Measurements from ENCODE around the gene ATL1.
"Not testable (repeated sequence)": the region's sequence is repeated elsewhere in the genome, so short reads cannot be mapped to it uniquely, and the experiment has no call there.

The ATL1 gene

GRCh38 chr14:50659327-50659974 lies 99.5 kb downstream of the ATL1 start:
- DNase-seq = no peak

DNA sequence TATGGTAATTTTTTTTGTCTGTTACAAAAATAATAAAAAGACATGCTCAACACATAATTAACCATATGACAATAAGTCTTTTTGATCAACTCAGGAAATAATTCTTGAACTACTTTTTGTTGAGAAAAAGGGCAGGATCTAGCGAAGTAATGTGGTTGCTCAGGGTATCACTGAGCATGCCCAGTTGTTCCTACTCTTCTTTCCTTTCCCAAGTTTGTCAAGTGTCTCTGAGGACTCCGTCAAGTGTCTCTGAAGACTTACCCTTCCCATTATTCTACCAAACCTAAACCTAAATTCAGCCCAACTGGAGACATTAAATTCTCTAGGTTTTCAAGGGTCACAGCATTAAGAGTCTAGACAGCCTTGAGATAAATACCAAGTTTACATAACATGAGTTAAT lies 104.6 kb downstream of the ATL1 start:
- DNase-seq = not testable (repeated sequence)

DNA sequence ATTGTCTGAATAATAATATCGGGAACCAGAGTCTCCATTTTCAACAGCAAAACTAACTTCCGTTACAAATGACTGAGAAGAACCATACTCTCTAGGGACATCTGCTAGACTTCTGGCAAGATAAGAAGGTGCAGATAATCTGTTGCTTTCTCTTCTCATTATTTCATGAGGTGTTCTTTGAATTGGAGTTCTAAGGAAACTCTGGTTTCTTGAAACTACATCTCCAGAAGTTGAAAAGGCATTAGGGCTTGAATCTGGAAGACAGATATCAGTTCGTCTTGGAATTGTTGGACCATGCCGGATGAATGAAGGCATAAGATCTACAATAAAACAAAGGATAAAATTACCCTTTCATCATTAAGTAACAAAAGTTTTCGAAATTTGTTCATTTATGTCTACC lies 105.4 kb downstream of the ATL1 start:
- not testable (repeated sequence) for DNase-seq

GRCh38 chr14:50666772-50667683 lies 107.1 kb downstream of the ATL1 start:
- DNase-seq = no peak

DNA sequence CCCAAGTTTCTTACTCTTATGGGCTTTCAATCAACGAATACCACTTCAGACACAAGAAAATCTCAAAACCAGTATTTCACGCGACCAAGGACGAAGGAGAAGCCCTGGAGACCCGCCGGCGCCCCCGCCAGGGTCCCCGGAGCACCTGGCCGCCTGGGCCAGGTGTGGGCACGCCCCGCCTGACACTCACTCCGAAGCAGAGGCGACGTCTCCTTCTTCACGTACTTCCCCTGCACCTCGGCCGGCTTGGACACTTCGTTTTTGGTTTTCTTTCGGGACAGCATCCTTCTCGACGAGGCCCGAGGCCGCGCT lies 107.7 kb downstream of the ATL1 start:
- peak; percentile 17 for DNase-seq

- peak; percentile 29 for DNase-seq
Measured at GRCh38 chr14:50667996-50668825, 108.3 kb downstream of the ATL1 start, which contains the start of gene SAV1. SAV1 (minus strand) TSS chr14:50668306; CDS start chr14:50667967, 339 bp downstream.

DNA sequence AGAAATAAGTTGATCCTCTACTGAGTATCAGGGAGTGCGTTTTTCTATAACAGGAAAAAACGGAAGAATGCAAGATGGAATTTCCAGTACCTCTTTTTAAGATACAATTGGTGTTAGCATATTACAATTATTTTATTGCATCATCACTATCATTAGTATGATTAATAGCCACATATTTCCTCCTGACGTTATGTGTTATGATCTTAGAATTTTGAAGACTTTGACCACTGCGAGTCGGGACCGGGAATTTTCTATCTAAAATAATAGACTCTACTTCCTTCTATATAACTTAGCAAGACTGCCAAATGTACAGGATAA lies 108.8 kb downstream of the ATL1 start:
- DNase-seq = no peak

DNA sequence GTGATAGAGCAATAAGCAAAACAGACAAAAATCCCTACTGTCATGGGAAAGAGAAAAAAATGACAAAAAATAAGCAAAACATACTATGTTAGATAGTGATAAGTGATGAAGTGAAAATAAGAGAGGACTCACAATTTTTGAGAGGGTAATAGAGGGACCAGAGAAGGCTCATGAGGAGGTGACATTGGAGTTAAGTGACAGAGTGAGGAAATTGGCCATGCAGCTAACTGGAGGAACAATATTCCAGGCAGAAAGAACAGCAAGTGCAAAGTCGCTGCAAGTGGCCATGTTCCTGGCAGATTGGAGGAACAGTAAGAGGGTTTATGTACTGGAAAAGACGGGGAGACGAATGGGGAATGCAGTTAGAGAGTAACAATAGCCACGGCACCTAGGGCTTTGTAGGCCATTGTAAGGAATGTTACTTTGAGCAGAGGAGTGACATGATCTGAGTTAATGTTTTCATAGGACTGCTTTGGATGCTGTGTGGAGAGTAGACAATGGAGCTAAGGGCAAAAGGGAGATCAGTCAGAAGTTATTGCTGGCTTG lies 109.6 kb downstream of the ATL1 start:
- DNase-seq = no peak

GRCh38 chr14:50670196-50670865 lies 110.4 kb downstream of the ATL1 start:
- DNase-seq = no peak

DNA sequence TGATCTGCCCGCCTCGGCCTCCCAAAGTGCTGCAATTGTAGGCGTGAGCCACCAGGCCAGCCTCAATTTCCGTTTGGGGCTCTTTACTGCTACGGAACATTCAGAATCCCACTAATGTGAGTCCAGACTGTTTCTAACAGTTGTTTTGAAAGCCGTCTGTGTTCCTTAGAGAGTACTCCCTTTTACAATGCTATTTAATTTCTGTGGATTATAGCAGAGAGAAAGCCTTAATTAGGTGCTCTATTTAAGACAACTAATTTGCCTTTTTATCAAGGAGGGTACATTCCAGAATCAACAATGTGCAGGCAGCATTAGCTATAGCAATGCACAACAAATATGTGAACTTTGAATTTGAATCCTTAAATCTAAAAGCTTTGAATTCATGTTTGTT lies 110.9 kb downstream of the ATL1 start:
- no peak for DNase-seq

- DNase-seq = no peak
Measured at GRCh38 chr14:50675597-50675996, 115.7 kb downstream of the ATL1 start.

DNA sequence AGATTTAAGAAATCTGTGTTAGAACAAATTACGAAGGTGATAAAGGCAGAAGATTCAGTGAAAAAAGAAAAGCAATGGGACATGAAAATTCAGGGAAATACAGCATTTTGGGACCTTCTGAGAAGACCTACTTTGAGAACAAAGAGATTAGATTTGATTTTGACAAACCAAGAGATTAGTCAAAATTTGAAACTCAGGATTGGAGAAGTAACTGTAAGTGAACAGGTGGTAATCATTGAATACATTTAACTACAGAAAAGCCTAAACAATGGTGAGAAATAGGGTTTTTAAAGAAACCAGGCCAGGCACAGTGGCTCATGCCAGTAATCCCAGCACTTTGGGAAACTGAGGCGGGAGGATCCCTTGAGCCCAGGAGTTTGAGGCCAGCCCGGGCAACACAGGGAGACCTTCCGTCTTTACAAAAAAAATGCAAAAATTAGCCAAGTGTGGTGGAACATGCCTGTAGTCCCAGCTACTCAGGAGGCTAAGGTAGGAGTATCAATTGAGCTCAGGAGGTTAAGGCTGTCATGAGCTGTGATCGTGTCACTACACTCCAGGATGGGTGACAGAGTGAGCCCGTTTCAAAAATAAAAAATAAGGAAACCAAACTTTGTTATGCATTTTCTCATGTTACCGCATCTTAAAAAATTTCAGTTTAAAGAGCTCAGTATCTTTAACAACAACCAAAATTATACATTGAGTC lies 117.0 kb downstream of the ATL1 start:
- DNase-seq = no peak

- no peak for DNase-seq
Measured at GRCh38 chr14:50677527-50678063, 117.7 kb downstream of the ATL1 start.

DNA sequence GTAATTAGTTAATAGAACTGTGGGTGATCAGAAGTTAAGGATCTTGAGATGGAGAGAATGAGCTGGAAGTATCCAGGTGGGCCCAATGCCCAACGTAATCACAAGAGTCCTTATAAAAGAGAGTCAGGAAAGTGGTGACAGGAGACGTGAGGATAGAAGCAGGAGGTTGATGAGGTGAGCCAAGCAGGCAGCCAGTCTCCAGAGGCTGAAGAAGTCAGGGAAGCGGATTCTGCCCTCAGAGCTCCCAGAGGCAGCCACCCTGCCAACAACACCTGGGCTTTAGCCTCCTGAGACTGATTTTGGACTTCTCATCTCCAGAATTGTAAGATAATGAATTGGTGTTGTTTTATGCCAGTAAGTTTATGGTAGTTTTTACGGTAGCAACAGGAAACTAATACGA lies 118.2 kb downstream of the ATL1 start:
- no peak for DNase-seq

DNA sequence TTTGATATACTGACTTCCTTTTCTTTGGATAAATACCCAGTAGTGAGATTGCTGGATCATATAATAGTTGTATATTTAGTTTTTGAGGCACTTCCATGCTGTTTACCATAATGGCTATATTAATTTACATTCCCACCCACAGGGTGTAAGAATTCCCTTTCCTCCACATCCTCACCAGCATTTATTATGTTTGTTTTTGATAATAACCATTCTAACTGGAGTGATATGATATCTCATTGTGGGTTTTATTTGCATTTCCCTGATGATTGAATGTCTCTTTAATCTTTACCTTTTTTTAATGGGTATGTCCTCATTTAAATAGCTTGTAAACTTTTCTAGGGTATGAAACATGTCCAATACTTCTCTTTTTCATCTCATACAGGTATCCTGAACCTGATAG lies 119.7 kb downstream of the ATL1 start:
- DNase-seq = no peak

Data from activated gamma-delta T cell (primary cell).